Adrenal gland (tissue), 12 donors: ENCODE results near the gene ZNF503. TPM values are rescaled to one million over a fixed set of nuclear protein-coding genes. Genes with fewer than 3 reads are reported as not detected.

ENCODE experiments used
- DNase-seq, 7 donors: peaks; one replicate each; pipeline ENCODE4 v3.0.0-alpha.2; 2019 to 2020
- H3K27ac ChIP-seq, 5 donors: fragments of 200-600 bp; sonication (generic) in 4 of 5; 1 replicate in 3 of 5; 2 replicates in 2 of 5; pipeline versions ENCODE4 v1.5.1 to v1.8.0; 2016 to 2020; ENCODE audit warnings: mild to moderate bottlenecking in 1 of 5
- H3K27me3 ChIP-seq: fragments of 200-600 bp; 2 replicates; pipeline ENCODE4 v1.8.0; 2021
- H3K36me3 ChIP-seq, 2 donors: fragments of 200-600 bp; replicated peaks in 1 of 2; 1 replicate in 1 of 2; 2 replicates in 1 of 2; pipeline versions ENCODE4 v1.5.1 to v1.8.0; 2018 to 2022
- H3K4me1 ChIP-seq, 2 donors: fragments of 200-600 bp; replicated peaks in 1 of 2; 1 replicate in 1 of 2; 2 replicates in 1 of 2; pipeline versions ENCODE4 v1.5.1 to v1.8.0; 2018 to 2021
- H3K4me3 ChIP-seq, 4 donors: fragments of 200-600 bp; sonication (generic) in 3 of 4; one replicate each; pipeline ENCODE4 v1.5.1; 2016 to 2018
- H3K9me3 ChIP-seq, 3 donors: fragments of 200-600 bp; sonication (generic) in 1 of 3; replicated peaks in 1 of 3; 1 replicate in 2 of 3; 2 replicates in 1 of 3; pipeline versions ENCODE4 v1.5.1 to v1.8.0; 2016 to 2021
- POLR2A ChIP-seq, 2 donors: fragments of 450-650 bp; IDR thresholded peaks; one replicate each; pipeline ENCODE4 v1.6.1; 2017; ENCODE audit warnings: antibody characterized with exemption in 2 of 2, mild to moderate bottlenecking in 2 of 2, moderate library complexity in 1 of 2
- WGBS, 4 donors: extraction: QIAGEN DNeasy Blood & Tissue Kit in 2 of 4; methylation state at CpG; one replicate each; pipeline versions ENCODE4 v1.1.5 to v1.1.7; 2013 to 2017; 5-methylcytosine and 5-hydroxymethylcytosine counted together
- intact Hi-C, 2 donors: fragments of 100-400 bp; cut with DNase I; formaldehyde crosslinking; loops; one replicate each; pipeline versions ENCODE4 v1.14.1 to v1.15.0; 2022 to 2023
- polyA plus RNA-seq, 3 donors: library from polyadenylated mRNA; stranded (reverse); fragments of 200-250 nt in 2 of 3; fragments of 350-450 nt in 1 of 3; fragmentation: Illumina TruSeq in 1 of 3; extraction: RNeasy Lipid Tissue Mini Kit (QIAGEN cat#74804) in 1 of 3; gene quantifications; one replicate each; pipeline ENCODE4 v1.2.3, GENCODE V29; 2013 to 2014
- total RNA-seq, 9 donors: library from RNA; depleted of rRNA in 4 of 9; stranded (reverse); fragments of >200 nt in 4 of 9; fragments of 120-200 nt in 1 of 9; fragmentation: NEBNext Ultra II Directional in 1 of 9; extraction: Animal tissue kit (Norgen Biotek cat#: 25700) in 1 of 9; gene quantifications; one replicate each; pipeline versions ENCODE4 v1.1.0 to v1.2.4, GENCODE V29; 2013 to 2023
- TF ChIP-seq, protein P1 (sequence below), 6 experiments: fragments of 450-650 bp in 4 of 6; fragments of 200-600 bp in 2 of 6; sonication (generic) in 1 of 6; IDR thresholded peaks; 1 replicate in 5 of 6; 2 replicates in 1 of 6; pipeline versions ENCODE4 v1.5.1 to v1.8.0; 2016 to 2021; ENCODE audit warnings: antibody characterized with exemption in 6 of 6, mild to moderate bottlenecking in 2 of 6, moderate library complexity in 1 of 6
- donor health status: healthy with polysubstance abuse.
- donor health status: Bipolar disorder and iron deficiency.
- donor health status: DM: yes; HTN: yes; CAD: no.
- donor health status: DM: no; HTN: no; CAD: no.
- donor health status: DM: no; HTN: no; CAD: no.
- donor health status: DM: yes; HTN: yes; CAD: no.

ZNF503 gene
- total and polyA plus RNA-seq, 12 donors = 5.4 to 129 (median 46.0) TPM

DNA sequence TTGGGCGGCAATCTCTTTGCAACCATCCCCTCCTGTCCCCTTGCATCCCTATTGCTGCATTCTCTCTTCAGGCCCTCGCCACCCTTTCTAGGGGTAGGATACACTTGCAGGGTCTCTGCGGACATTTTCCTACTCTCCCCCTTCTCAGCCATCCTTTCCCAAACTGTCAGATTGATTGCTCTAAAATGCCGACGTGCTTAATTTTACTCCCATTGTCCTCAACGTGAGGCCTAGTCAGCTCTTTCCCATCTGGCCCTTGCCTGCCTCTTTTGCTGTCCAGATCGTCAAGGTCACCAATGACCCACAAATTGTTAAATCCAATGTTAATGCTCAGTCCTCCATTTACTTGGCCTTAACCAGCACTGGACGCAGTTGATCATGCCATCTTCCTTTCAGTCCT, 17.1 kb upstream of the ZNF503 start:
- Histone ChIP-seq H3K27ac (no peak overlapping the region), H3K27me3 (no peaks in the 10 kb centered on the region), H3K4me3 (no peak overlapping the region), H3K4me1 (no peaks in the 10 kb centered on the region), H3K9me3 (no peaks in the 10 kb centered on the region), H3K36me3 (no peaks in the 10 kb centered on the region)
- DNase-seq = peak in 1 of 7 donors; percentile 27
- no peak for TF ChIP-seq POLR2A (IDR thresholded peaks at IDR 0.05)
- TF ChIP-seq, protein P1, sequence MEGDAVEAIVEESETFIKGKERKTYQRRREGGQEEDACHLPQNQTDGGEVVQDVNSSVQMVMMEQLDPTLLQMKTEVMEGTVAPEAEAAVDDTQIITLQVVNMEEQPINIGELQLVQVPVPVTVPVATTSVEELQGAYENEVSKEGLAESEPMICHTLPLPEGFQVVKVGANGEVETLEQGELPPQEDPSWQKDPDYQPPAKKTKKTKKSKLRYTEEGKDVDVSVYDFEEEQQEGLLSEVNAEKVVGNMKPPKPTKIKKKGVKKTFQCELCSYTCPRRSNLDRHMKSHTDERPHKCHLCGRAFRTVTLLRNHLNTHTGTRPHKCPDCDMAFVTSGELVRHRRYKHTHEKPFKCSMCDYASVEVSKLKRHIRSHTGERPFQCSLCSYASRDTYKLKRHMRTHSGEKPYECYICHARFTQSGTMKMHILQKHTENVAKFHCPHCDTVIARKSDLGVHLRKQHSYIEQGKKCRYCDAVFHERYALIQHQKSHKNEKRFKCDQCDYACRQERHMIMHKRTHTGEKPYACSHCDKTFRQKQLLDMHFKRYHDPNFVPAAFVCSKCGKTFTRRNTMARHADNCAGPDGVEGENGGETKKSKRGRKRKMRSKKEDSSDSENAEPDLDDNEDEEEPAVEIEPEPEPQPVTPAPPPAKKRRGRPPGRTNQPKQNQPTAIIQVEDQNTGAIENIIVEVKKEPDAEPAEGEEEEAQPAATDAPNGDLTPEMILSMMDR (IDR thresholded peaks at IDR 0.05) = no peak
- intact Hi-C loops = no loop called here
- 92 to 96% (median 94%) methylated on average over 8 of the region's 8 CpGs for WGBS, 4 donors

DNA sequence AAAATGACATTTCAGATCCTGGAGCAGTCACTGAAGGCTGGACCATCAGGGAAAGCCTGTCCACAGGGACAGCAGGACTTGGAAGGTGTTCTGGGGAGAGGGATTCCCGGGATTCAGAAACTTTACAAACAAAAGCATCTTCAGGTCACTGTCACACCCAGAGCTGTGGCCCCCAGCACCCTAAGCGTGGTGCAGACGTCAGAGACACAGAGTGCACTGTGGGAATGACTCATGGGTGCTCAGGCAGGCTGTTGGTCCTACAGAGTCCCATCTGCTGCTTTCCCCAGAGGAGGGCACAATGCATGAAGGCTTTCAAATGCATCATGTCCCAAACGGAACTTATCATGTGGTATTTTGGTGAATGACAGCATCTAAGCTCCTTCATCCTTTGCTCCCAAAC, 16.7 kb upstream of the ZNF503 start:
- WGBS, 4 donors = 78 to 89% (median 81%) methylated on average over 3 to 4 of the region's 4 CpGs
- Histone ChIP-seq H3K4me1 (no peaks in the 10 kb centered on the region), H3K36me3 (no peaks in the 10 kb centered on the region), H3K4me3 (no peak overlapping the region), H3K27ac (no peak overlapping the region), H3K27me3 (no peaks in the 10 kb centered on the region), H3K9me3 (no peaks in the 10 kb centered on the region)
- TF ChIP-seq POLR2A (IDR thresholded peaks at IDR 0.05) = no peak
- TF ChIP-seq, protein P1 (IDR thresholded peaks at IDR 0.05) = no peak
- intact Hi-C loops = no loop called here
- DNase-seq = peak in 2 of 7 donors; percentile 5 to 41

DNA sequence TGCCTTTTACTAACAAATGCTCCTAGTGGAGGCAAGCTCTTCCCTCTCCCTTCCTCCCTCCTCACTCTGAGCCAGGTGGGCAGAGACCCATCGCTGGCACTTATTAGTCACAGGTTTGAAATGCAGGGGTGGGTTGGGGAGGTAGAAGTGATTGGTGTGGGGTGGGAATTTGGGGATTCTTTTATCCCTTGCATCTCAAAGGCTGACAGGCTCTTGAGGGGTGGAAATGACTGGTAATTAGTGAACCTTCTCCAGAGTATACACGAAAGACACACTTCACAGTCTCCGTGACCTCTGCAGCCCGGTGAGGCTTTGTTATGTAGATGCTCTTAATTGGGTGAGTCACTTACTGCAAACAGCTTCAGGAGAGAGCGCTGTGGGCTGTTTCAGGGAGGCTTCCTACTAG, 16.0 kb upstream of the ZNF503 start:
- intact Hi-C loops = no loop called here
- H3K4me1 ChIP-seq = no peaks in the 10 kb centered on the region
- DNase-seq = no peak

DNA sequence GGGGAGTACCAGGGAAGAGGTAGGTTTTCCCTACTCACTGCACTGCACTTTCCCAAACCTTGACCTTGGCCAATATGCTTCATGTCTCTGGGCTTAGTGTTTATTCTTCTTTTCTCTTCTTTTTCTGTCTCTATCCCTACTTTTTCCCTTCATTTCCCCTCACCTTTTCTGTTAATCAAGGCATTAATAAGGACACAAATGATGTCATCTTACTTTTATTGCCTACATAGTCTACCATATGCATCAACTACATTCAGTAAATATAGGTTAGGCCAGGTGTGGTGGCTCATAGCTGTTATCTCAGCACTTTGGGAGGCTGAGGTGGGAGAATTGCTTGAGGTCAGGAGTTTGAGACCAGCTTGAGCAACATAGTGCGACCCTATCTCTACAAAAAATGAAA, 13.0 kb upstream of the ZNF503 start:
- no peak for TF ChIP-seq POLR2A (IDR thresholded peaks at IDR 0.05)
- TF ChIP-seq, protein P1 (IDR thresholded peaks at IDR 0.05) = no peak
- H3K27me3 ChIP-seq = no peaks in the 10 kb centered on the region
- H3K27ac ChIP-seq = no peak overlapping the region
- no peaks in the 10 kb centered on the region for H3K36me3 ChIP-seq
- no peak for DNase-seq
- intact Hi-C loops = no loop called here
- H3K4me3 ChIP-seq = no peak overlapping the region
- 88 to 100% (median 98%) methylated on average over 1 of the region's 1 CpG for WGBS, 4 donors
- no peaks in the 10 kb centered on the region for H3K9me3 ChIP-seq
- no peaks in the 10 kb centered on the region for H3K4me1 ChIP-seq

More for the DNA sequence above, 16.0 kb upstream of the ZNF503 start:
- H3K4me3 ChIP-seq = no peak overlapping the region
- TF ChIP-seq, protein P1 (IDR thresholded peaks at IDR 0.05) = no peak
- TF ChIP-seq POLR2A (IDR thresholded peaks at IDR 0.05) = no peak
- no peak overlapping the region for H3K27ac ChIP-seq
- no peaks in the 10 kb centered on the region for H3K36me3 ChIP-seq
- H3K27me3 ChIP-seq = no peaks in the 10 kb centered on the region
- 58 to 75% (median 65%) methylated on average over 5 of the region's 5 CpGs for WGBS, 4 donors
- no peaks in the 10 kb centered on the region for H3K9me3 ChIP-seq
